ENCODE measurements around the gene AKAP13. TPM values are rescaled to one million over a fixed set of nuclear protein-coding genes. Genes with fewer than 3 reads are reported as not detected.

AKAP13 gene
- total RNA-seq, 6 donors from 2014 or later, result 329 to 1,278 (median 748) TPM

- no peaks in the 10 kb centered on the region for H3K9me3 ChIP-seq
- 80 to 82% methylated on average over 1 of the region's 1 CpG for WGBS, 2 donors
These were observed 292.1 kb downstream of the AKAP13 start for GRCh38 chr15:85672332-85673084.

GRCh38 chr15:85673326-85673725 lies 292.9 kb downstream of the AKAP13 start:
- Histone ChIP-seq H3K27ac (peak overlapping the region in 3 of 4 donors; percentile 31 to 91 (median 63)), H3K36me3 (peaks cover 45 to 92% (median 51%) of the 10 kb centered on the region in 4 donors), H3K4me3 (no peak overlapping the region), H3K9me3 (no peaks in the 10 kb centered on the region), H3K4me1 (peaks cover 22 to 30% (median 27%) of the 10 kb centered on the region in 4 donors), H3K27me3 (no peaks in the 10 kb centered on the region)
- WGBS, 2 donors, result 74 to 95% methylated on average over 5 of the region's 5 CpGs
- no peak for ATAC-seq (ENCODE audit: low FRiP score in 2 of 2)
- no peak for TF ChIP-seq POLR2A (IDR thresholded peaks at IDR 0.05)
- no peak for TF ChIP-seq EP300 (IDR thresholded peaks at IDR 0.05)
- TF ChIP-seq POLR2AphosphoS5 (IDR thresholded peaks at IDR 0.05), result no peak
- TF ChIP-seq CTCF (IDR thresholded peaks at IDR 0.05), result no peak
- DNase-seq, result no peak

More at GRCh38 chr15:85672332-85673084, 292.1 kb downstream of the AKAP13 start:
- H3K27ac ChIP-seq, result peak overlapping the region; percentile 24 to 91 (median 47)
- H3K4me1 ChIP-seq, result peaks cover 30 to 36% (median 35%) of the 10 kb centered on the region in 4 donors
- TF ChIP-seq CTCF (IDR thresholded peaks at IDR 0.05) (no peak), POLR2A (IDR thresholded peaks at IDR 0.05) (no peak), EP300 (IDR thresholded peaks at IDR 0.05) (peak in 1 of 4 donors; percentile 34), POLR2AphosphoS5 (IDR thresholded peaks at IDR 0.05) (peak; percentile 17 to 38)
- peaks cover 41 to 85% (median 44%) of the 10 kb centered on the region in 4 donors for H3K36me3 ChIP-seq
- no peaks in the 10 kb centered on the region for H3K27me3 ChIP-seq
- no peak overlapping the region for H3K4me3 ChIP-seq
- no peak for DNase-seq
- ATAC-seq (ENCODE audit: low FRiP score in 2 of 2), result no peak

- H3K9me3 ChIP-seq, result no peaks in the 10 kb centered on the region
- H3K27me3 ChIP-seq, result no peaks in the 10 kb centered on the region
- 86 to 92% methylated on average over 9 of the region's 9 CpGs for WGBS, 2 donors
- peaks cover 15 to 20% (median 17%) of the 10 kb centered on the region in 4 donors for H3K4me1 ChIP-seq
- DNase-seq (no peak), ATAC-seq (ENCODE audit: low FRiP score in 2 of 2) (no peak)
- no peak for TF ChIP-seq POLR2AphosphoS5 (IDR thresholded peaks at IDR 0.05)
- no peak for TF ChIP-seq EP300 (IDR thresholded peaks at IDR 0.05)
- no peak for TF ChIP-seq CTCF (IDR thresholded peaks at IDR 0.05)
- TF ChIP-seq POLR2A (IDR thresholded peaks at IDR 0.05), result no peak
- no peak overlapping the region for H3K4me3 ChIP-seq
- H3K36me3 ChIP-seq, result peaks cover 37 to 87% (median 44%) of the 10 kb centered on the region in 4 donors
- H3K27ac ChIP-seq, result no peak overlapping the region
These were observed 296.1 kb downstream of the AKAP13 start for GRCh38 chr15:85676342-85677098.

GRCh38 chr15:85679231-85679630 lies 298.8 kb downstream of the AKAP13 start:
- peaks cover 0 to 3% (median under 1%) of the 10 kb centered on the region in 4 donors for H3K4me1 ChIP-seq
- WGBS, 2 donors, result 78 to 88% methylated on average over 4 of the region's 4 CpGs
- no peak overlapping the region for H3K4me3 ChIP-seq
- peaks cover 30 to 95% (median 59%) of the 10 kb centered on the region in 4 donors for H3K36me3 ChIP-seq
- H3K27ac ChIP-seq, result no peak overlapping the region
- H3K9me3 ChIP-seq, result no peaks in the 10 kb centered on the region
- no peaks in the 10 kb centered on the region for H3K27me3 ChIP-seq
- TF ChIP-seq EP300 (IDR thresholded peaks at IDR 0.05), result no peak
- TF ChIP-seq POLR2AphosphoS5 (IDR thresholded peaks at IDR 0.05), result no peak
- no peak for TF ChIP-seq CTCF (IDR thresholded peaks at IDR 0.05)
- no peak for TF ChIP-seq POLR2A (IDR thresholded peaks at IDR 0.05)
- DNase-seq (no peak), ATAC-seq (ENCODE audit: low FRiP score in 2 of 2) (peak in 1 of 2 donors; percentile 22)
